HG03457 (cell line): ENCODE measurements around the gene PABPN1.
"Not testable (repeated sequence)": the region's sequence is repeated elsewhere in the genome, so short reads cannot be mapped to it uniquely, and the experiment has no call there.

Source experiments
- ATAC-seq: cut with Tn5 transposase; IDR thresholded peaks from one replicate; pipeline ENCODE4 v1.9.1; 2021; ENCODE audit warnings: moderate number of reproducible peaks; ENCODE audit not compliant: unreplicated experiment

Gene PABPN1, protein sequence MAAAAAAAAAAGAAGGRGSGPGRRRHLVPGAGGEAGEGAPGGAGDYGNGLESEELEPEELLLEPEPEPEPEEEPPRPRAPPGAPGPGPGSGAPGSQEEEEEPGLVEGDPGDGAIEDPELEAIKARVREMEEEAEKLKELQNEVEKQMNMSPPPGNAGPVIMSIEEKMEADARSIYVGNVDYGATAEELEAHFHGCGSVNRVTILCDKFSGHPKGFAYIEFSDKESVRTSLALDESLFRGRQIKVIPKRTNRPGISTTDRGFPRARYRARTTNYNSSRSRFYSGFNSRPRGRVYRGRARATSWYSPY

DNA sequence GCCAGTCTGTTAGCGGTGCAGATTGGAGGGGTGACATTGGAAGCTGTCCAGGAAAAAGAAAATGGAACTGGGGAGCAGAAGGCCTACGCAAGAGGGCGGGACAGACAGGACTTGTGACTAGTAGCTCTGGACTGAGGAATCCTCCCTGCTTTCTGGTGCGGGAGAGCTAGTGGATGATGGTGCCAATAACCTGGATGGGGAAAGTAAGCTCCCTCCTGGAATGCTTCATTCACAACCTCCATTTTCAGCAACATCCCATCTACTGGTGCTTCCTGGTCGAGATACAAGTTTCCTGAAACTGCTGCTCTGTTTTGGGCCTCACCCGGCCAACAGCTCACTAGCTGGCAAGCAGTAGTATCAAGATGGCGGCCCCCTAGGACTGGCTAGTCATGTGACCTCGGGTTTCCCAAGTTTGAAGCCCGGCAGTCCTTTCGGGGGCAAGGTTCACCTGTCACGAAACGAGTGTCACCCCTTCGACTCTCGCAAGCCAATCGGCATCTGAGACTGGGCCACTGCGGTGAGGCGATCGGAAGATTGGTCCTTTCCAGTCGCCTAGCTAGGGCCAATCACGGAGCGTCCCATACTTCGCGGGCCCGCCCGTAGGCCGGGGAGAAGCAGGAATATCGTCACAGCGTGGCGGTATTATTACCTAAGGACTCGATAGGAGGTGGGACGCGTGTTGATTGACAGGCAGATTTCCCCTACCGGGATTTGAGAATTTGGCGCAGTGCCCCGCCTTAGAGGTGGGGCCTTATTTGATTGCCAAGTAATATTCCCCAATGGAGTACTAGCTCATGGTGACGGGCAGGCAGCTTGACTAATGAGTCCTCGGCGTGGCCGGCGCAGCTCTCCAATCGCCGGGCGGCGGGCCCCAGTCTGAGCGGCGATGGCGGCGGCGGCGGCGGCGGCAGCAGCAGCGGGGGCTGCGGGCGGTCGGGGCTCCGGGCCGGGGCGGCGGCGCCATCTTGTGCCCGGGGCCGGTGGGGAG lies at the start of gene PABPN1:
PABPN1 (plus strand) TSS at position 874 of the 988 bp plus-strand sequence; CDS start at position 887, 13 bp downstream.
- peak; percentile 81 for ATAC-seq

DNA sequence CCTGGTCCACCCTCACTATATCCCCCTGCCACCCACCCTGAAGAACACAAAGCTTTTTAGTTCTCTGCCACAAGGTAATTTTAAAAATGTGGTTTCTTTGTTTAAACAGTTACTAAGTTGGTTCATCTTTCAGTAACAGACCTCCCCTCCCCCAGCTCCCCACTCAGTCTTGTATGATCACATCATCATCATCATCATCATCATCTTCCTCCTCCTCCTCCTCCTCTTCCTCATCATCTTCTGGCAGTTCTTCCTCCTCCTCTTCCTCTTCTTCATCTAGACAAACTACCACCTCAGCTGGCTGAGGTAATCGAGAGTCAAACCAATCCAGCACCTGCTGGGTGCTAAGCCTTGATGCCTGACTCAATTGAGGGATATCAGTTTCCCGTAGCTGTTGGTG lies 45.8 kb upstream of the PABPN1 start:
- ATAC-seq, result no peak

DNA sequence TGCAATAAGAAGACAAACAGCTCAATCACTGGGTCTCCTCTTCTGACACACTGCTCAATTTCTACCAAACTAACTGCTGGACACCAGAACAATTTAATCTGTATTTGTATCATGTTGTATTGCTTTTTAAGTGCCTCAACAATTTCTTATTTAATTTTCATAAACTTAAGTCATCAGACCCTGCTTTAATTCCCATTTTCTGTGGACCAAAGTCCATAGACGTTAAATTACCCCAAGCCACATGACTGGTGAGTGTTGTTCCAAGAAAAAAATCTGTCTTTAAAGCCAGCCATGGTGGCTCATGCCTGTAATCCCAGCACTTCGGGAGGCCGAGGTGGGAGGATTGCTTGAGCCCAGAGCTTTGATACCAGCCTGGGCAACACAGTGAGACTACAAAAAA lies 44.1 kb upstream of the PABPN1 start:
- ATAC-seq, result no peak

DNA sequence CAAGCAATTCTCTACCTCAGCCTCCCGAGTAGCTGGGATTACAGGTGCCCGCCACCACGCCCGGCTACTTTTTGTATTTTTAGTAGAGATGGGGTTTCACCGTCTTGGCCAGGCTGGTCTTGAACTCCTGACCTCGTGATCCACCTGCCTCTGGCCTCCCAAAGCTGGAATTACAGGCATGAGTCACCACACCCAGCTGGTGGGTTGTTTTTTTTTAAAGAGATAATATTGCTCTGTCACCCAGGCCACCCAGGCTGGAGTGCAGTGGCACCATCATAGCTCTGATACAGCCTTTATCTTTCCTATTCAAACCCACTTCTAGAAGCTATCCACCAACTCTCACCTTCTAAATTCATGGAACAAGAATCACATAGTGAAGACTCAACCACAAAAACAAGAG lies 43.3 kb upstream of the PABPN1 start:
- ATAC-seq, result not testable (repeated sequence)

DNA sequence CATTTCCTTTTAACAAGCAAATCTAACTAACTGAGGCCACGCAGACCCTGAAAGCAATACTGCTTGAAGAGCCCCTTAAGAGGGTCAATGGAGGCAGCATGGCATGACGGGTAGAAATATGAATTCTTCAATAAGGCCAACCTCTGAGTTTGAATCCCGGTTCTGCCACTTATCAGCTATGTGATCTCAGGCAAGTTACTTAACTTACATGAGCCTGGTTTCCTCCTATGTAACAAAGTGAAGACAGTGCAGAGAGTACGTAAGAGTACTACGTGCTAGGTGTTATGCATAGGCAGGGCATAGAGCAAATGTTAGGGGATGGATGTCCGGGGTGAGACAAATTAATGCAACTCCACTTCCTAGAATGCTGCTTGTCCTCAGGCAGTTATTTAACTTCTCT lies 40.0 kb upstream of the PABPN1 start:
- ATAC-seq, result no peak

DNA sequence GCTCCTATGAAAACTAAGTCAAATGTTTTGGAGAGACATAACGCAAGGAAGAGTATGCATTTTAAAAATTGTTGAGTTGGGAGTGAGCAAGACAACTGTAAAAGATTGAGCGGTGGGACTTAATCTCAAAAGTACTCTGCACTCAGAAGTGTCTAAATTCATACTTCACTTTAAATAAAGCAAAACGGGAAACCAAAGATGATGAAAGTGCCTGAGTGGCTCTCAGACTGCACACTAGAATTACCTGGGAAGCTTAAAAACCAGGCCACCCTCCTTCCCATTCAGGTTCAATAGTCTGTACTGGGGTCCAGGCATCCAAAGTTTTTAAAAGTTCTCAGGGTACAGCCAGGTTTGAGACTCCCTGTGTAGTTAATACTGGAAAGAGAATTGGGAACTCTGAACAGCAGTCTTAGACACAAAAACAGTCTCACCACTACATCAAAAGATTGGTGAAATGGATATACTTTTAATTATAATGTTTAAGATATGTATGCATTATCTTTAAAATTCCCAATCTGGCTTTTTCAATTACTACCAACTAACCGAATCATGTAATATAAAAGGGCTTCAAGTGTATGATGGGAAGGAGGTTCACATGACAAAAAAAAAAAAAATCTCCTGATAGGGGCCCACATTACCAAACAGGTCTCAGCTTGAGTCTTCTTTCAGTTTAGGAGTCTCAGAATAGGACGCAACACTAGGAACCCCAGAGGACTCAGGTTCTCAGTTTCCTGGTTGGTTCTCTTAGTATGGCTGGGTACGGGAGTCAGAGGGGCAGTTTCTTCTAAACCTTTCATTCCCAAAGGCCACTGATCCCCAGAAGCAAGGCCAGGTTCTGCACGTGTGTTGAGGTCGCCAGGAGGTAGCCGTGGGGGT lies 36.4 kb upstream of the PABPN1 start:
- no peak for ATAC-seq

DNA sequence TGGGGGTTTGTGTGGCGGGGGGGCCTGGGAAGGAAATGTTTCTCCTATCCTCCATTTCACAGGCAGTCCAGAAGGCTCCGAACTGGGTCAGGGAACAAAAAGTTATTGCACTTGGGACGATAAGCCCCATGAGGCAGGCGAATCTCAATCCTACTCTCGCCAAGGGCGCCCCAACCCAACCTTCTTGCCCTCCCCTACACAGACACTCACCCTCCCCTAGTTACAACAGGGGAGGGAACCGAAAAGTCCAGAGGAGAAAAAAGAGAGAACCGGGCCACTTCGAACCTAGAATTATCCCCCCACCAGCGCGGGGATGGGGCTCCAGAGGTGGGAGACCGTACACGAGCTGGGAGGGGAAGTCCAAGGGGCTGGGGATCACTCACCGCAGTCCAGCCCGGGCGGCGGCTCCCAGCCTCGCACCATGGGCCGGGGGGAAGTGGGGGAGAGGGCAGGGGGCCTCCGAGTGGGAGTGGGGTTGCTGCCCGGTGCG lies 35.7 kb upstream of the PABPN1 start:
- ATAC-seq, result peak; percentile 7

DNA sequence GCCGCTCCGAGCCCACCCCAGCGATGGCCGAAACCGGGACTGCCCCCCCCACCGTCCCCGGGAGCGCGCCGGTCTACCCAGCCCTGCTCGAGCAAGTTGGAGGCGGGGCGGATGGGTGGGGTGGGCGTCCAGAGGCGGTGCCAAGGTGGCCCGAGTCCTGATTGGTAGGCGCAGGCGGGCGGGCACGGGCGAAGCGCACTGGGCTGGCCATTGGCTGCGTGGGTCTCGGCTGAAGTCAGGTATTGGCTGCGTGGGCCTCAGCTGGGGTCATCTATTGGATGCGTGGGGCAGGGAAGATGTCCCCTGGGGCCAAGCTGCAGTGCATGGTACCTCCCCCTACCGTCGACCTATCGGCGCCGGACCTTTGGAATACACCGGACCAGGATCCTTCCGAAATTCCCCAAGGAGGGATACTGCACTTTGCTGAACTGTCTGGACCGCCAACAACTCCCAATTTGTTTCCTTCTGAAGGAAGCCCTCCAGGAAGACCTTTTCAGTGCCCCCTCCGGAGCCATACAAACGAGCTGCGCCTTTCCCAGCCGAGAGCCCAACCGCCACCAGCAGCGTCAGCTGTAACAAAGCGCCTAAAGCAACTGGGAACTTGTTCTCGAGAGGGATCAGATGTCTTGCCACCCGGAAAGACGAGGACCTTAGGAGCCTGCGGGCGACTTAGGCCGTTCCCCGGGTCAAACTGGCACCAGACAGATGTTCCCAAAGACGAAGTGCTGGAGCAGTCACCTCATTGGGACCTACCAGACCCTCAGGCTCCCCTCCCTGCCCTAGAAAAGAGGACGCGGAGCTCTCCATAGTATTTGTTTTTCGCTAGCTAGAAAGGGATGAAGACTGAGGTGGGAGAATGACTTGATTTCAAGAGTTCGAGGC lies 35.0 kb upstream of the PABPN1 start, which contains the start of gene HOMEZ:
HOMEZ (minus strand) TSS at position 113 of the 882 bp plus-strand sequence. CDS start 180 bp downstream, outside the sequence.
- peak; percentile 96 for ATAC-seq

DNA sequence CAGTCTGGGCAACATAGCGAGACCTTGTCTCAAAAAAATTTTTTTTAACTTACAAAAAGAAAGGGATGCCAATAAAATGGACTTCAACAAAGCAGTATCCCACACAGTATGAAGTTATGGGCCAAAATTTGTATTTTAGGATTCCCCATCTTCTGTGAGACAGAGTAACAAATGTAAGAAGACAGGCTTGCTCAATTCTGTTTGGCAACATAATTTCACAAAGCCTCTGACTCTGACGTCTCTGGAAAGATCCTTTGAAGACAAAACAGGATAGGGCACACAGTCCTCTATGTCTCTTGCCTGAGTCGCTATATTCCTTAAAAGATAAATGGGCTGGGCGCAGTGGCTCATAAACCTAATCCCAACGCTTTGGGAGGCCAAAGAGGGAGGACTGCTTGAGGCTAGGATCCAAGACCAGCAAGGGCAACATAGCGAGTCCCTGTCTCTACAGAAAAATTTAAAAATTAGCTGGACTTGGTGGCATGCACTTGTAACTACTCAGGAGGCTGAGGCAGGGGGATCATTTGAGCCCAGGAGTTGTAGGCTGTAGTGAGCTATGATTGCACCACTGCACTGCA lies 34.3 kb upstream of the PABPN1 start:
- no peak for ATAC-seq

DNA sequence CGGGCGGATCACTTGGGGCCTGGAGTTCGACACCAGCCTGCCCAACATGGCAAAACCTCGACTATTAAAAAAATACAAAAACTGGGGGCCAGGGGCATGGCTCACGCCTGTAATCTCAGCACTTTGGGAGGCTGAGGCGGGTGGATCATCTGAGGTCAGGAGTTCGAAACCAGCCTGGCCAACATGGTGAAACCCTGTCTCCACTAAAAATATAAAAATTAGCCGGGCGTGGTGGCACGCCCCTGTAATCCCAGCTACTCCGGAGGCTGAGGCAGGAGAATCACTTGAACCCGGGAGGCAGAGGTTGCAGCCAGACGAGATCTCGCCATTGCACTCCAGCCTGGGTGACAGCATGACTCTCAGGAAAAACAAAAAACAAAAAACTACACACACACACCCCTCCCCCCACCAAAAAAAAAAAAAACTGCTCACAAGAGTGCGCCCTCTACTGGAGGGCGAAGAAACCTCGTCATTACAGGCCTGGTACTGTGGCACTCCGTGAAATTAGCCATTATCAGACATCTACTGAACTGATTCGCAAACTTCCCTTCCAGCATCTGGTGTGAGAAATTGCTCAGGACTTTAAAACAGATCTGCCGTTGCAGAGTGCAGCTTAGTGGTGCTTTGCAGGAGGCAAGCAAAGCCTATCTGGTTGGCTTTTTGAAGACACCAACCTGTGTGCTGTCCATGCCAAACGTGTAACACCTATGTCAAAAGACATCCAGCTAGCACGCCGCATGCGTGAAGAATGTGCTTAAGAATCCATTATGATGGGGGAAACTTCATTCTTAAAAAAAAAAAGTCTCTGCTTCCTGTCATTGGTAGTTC lies 26.3 kb upstream of the PABPN1 start:
- no peak for ATAC-seq

DNA sequence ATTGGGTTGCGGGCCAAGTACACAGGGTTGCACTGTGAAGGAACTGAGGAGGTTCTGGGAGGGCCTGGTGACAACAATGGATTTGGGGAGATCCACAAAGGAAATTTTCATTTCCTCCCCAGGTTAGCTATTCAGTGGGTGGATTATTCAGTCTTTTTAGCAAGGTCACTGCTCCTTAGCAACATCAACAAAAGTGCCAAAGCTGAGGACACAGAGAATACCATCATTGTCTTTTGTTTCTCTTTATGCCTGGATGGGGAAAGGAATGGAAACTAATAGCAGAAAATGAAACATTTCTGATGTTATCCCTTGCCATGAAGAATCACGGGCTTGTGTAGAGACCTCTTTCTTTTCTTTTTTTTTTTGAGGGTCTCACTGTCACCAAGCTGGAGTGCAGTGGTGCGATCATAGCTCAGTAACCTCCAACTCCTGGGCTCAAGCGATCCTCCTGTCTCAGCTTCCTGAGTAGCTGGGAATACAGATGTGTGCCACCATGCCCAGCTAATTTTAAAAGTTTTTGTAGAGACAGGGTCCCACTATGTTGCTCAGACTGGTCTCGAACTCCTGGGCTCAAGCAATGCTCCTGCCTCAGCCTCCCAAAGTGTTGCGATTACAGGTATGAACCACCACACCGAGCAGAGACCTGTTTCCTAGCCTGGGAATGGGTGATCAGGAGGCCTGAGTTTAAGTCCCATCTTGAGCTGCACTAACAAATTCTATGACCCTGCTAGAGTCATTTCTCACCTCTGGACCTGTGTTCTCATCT lies 25.1 kb upstream of the PABPN1 start:
- no peak for ATAC-seq

DNA sequence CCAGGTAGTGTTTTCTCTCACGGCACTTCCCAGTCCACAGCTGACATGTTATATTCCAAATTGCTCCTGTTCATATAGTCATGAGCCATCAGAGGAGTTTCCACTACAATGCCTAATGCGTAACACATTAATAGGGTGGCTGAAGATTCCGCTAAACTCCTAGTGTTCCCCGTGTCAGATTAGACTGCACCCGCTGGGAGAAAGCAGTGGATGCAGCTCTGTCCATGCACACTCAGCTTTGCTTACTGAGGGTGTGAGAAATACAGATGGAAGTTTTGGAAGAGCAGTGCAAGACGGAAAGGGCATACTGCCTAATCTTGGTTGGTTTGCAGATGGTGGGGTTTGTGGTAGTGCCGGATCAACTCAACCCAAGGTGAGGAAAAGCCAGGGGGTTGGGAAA lies 24.2 kb upstream of the PABPN1 start:
- no peak for ATAC-seq

DNA sequence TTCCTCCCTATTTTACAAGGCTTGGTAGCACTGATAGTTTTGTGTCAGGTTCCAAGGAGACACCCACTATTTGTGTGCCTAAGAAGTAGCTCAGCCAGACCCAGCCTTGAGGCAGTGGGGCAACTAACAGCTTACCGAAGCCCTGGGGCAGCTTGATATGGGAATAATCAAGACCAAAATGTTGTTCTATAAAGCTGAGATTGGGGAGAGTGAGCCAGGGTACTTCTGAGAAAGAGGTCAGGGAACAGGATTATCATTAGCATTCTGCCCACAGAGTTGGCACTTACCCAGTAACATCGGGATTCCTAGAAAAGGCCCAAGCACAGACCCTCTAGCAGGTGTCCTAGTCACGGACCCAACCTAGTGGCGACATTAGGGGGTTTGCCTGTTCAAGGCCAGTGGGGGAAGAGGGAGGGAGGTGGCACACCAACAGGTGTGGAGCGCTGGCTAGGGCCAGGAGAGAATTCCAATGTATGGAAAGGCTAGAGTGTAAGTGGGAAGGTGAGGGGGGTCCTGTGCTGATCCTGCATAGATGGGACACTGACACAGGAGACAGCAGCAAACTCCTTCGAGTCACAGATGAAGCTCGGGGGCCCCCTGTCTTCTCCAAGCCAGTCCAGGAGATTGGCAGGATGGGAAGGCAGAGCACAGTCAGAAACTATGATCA lies 23.5 kb upstream of the PABPN1 start:
- no peak for ATAC-seq

DNA sequence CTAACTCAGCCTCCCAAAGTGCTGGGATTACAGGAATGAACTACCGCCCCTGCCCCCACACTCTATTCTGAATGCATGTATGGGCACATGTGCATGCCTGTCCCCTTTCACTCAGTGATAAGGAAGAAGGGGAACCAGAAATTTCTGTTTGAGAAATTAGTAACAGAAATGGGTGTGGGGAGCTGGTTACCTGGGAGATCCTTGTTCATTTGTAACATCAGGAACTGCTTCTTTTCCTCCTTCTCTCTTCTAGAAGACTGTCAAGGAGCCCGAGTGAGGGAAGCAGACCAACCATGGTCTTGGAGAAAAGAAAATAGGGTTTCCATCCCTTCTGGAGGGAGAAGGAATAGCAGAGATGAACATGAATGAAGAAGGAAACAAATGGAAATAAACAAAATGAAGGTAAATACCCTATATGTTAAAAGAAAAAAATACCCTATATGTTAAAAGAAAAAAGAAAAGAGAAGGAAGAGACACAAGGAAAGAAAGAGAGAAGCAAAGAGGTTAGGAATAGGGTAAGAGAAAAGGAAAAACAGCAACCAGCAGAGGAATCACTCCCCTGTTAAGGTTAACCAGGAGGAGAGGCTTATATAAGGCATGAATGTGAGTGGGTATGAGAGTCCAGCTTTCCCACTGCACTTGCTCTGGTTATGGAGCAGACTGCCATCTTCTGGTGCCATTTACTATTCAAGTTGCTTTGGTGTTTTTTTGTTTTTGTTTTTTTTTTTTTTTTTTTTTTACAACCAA lies 21.9 kb upstream of the PABPN1 start:
- no peak for ATAC-seq

DNA sequence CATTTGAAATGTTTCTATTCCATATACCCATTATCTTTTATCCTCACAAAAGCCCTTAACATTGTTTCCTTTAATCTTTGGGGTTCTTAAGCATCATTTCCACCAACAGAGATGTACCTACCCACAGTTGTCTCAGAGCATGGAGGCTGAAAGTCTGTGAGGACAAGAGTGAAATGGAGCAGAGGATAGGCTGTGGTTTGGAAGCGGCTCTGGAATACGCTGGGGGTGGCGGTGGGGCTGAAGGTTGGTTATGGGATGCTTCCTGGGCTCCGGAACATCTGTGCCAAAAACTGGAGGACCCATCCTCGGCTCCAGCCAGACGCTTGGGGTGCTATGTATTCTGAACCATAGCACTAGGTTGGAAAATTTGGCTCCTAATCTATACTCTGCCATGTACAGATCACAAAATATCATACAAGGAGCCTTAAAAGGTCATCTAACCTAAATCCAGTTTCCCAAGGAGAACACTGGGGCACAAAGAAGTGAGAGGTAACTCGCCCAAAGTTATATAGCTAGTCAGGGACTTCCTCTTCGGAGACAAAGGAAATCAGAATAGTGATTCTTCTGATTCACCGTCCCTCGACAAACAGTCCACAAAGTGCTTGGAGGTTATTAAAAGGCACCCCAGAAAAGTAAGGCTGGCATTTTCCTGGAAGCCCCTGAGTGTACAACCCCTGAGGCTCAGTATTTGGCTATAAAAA lies 21.1 kb upstream of the PABPN1 start:
- no peak for ATAC-seq

DNA sequence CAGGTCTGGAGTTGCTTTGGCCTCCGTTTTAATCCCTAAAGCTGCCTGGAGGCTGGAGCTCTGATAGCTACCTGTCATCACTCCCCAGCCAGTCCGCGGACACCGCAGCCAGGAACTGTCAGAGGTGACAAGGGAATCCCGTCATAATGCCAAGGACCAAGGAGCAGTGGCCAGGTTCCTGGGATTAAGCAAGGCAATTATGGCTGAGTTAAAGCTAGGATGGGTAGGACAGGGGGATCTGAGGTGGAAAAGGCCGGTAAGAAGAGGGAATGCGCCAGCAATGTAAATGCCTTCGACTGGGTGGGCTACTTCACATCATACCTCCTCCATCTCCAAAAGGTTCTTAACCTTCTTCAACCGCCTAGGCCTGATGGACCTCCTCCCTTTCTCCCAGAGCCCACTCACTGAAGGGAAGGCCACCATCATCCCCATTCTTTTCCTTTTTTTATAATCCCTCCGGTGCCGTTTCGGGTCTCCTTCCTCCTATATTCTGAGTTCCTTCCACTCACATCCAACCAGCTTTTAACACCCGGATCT lies 20.5 kb upstream of the PABPN1 start:
- ATAC-seq, result no peak
